HG03342 (cell line): ENCODE results near the gene CPT2.

Experiments used
- ATAC-seq: cut with Tn5 transposase; IDR thresholded peaks from one replicate; pipeline ENCODE4 v1.9.1; 2021; ENCODE audit warnings: mild to moderate bottlenecking, moderate library complexity; ENCODE audit not compliant: unreplicated experiment

CPT2 gene

GRCh38 chr1:53214376-53214940 lies 17.8 kb downstream of the CPT2 start:
- no peak for ATAC-seq

- no peak for ATAC-seq
These were observed 21.6 kb downstream of the CPT2 start for GRCh38 chr1:53218201-53218600.

- ATAC-seq = no peak
These were observed 23.1 kb downstream of the CPT2 start for GRCh38 chr1:53219711-53220110.

GRCh38 chr1:53220171-53220961 lies 23.7 kb downstream of the CPT2 start, which contains the start of gene CZIB:
Gene CZIB (minus strand): TSS chr1:53220634. CDS start chr1:53220575, 59 bp downstream.
- ATAC-seq = peak; percentile 91

- no peak for ATAC-seq
These were observed 24.3 kb downstream of the CPT2 start for GRCh38 chr1:53220962-53221286.

GRCh38 chr1:53237638-53238037 lies 41.0 kb downstream of the CPT2 start:
- no peak for ATAC-seq

- peak; percentile 90 for ATAC-seq
These were observed 41.9 kb downstream of the CPT2 start, which contains the start of gene MAGOH for GRCh38 chr1:53238197-53239155. Gene MAGOH (minus strand): TSS chr1:53238518. CDS start chr1:53238448, 70 bp downstream.

GRCh38 chr1:53241828-53242227 lies 45.2 kb downstream of the CPT2 start:
- no peak for ATAC-seq

GRCh38 chr1:53242381-53242780 lies 45.8 kb downstream of the CPT2 start:
- no peak for ATAC-seq

GRCh38 chr1:53244141-53244540 lies 47.5 kb downstream of the CPT2 start:
- ATAC-seq = no peak

GRCh38 chr1:53246261-53247134 lies 49.9 kb downstream of the CPT2 start:
- ATAC-seq = peak; percentile 56

GRCh38 chr1:53249706-53250105 lies 53.1 kb downstream of the CPT2 start:
- ATAC-seq = no peak

GRCh38 chr1:53250325-53250724 lies 53.7 kb downstream of the CPT2 start:
- no peak for ATAC-seq

- ATAC-seq = no peak
These were observed 57.5 kb downstream of the CPT2 start for GRCh38 chr1:53254011-53254640.

GRCh38 chr1:53255031-53255430 lies 58.4 kb downstream of the CPT2 start:
- ATAC-seq = no peak

GRCh38 chr1:53256511-53257453 lies 60.2 kb downstream of the CPT2 start:
- ATAC-seq = no peak

- ATAC-seq = no peak
These were observed 60.9 kb downstream of the CPT2 start for GRCh38 chr1:53257454-53258081.

- no peak for ATAC-seq
These were observed 61.6 kb downstream of the CPT2 start for GRCh38 chr1:53258216-53258615.
